SIG-M5 (cell line): ENCODE results near the gene LGALS3.
A peak's percentile ranks its signal among the peaks of the same experiment; 100 is the strongest.

ENCODE experiments used
- DNase-seq: peaks from one replicate; lab custom pipeline; 2025; lab: John Stamatoyannopoulos, UW

LGALS3 gene

GRCh38 chr14:55115460-55115859, 13.6 kb upstream of the LGALS3 start:
- no peak for DNase-seq

DNA sequence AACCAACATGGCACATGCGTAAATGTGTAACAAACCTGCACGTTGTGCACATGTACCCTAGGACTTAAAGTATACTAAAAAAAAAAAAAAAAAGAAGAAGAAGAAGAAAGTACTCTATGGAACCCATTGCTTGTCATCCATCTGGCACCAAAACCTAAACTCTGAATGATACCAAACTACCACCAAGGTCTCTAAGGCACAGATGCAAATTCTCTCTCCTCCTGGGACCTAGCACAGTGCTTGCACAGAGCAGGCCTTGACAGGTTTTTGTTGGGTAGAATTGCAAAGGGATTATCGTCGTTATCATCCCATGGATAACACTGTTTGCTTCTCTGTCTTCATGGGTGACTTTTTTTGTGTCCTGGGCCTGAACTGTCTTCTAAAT, 13.2 kb upstream of the LGALS3 start:
- DNase-seq, result no peak

DNA sequence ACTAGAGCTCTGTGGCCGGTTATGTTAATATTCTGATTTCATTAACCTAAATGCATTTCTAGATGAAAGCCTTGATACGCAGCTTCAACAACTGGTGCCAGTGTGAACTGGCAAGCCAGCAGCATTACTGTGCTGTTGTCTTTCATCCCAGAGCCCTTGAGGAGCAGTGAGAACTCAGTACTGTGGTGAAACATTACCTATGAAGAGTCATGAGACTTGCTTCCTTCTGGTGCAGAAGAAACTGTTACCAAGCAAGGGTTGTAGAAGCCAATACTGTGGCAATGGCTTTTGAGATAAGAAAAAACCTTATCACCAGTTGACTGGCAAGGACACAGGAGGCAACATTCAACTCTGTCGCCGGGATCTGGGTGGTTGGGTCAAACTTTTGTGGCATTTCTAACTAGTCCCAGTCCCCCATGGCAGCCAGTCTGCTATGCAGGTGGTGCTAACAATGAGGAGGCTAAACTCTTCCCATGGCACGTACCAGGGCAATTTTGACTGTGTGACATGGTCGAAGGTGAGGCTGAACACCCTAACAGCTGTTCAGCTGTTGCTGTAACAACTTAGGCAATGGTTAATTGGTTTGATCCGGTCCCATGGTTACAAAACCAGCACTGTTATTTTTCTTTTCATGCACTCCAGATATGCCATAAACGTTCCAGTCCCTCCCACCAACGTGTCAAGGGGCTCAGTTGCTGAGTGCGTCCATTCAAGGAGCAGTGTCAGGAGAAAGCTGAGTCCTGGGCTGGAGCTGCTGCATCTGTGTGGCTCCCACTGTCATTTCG, 12.6 kb upstream of the LGALS3 start:
- no peak for DNase-seq

DNA sequence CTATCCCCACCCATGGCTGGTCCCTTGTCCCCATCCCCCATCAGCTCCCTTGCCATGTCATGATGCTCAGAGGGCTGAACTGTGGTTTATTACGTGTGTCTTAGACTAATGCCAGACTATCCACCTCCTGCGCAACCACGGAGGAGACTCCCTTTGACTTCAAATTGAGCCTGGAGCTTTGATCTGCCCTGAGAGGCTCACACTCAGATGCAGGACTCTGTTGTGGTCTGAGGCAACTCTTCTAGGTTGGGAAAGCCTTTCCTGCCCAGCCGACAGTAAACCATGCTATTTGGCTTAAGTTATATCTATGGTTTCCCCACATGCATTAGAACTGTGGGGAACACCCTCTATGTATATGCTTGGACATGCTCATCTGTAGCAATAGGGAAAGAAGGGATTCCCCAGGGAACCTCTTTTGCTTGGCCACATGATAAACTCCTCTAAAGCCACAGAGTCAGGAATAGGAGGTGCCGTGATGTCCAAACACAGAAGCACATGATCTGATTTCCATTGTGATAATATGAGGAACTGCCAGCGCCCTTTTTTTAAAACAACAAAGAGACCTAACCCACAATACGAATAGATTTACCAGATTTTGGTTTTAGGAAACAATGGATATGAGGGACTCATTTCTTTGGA, 11.1 kb upstream of the LGALS3 start:
- DNase-seq, result peak; percentile 12

GRCh38 chr14:55118761-55119160, 10.3 kb upstream of the LGALS3 start:
- DNase-seq, result no peak

- no peak for DNase-seq
Observed at GRCh38 chr14:55120571-55121495, 8.2 kb upstream of the LGALS3 start.

DNA sequence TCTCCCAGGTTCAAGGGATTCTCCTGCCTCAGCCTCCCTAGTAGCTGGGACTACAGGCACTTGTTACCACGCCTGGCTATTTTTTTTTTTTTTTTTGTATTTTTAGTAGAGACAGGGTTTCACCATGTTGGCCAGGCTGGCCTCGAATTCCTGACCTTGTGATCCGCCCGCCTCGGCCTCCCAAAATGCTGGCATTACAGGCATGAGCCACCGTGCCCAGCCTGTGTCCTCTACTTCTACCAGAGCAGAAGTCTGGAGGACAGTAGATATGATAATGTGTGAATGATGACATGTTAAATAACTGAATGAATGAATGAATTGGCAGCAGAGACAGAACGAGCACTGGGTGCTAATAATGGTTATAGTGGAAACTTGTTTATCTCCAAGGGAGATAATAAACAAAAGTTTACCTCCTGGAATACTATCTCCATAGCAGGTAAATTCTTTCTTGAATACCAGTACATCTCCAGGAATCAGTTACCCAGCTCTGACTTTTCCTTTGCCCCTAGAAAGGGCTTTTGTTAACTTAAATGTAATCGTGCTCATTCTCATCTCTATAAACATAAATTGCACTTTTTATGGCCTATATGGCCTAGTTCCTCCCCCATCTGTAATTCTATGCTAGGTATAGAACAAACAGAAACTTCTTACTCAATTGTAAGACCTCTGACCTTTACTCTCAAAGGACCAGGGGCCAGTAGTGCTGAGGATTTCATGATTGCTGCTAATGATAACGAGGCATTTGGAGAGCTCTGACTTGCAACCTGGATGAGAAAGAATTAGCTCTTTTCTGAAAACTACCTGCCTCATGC, 7.2 kb upstream of the LGALS3 start:
- no peak for DNase-seq

DNA sequence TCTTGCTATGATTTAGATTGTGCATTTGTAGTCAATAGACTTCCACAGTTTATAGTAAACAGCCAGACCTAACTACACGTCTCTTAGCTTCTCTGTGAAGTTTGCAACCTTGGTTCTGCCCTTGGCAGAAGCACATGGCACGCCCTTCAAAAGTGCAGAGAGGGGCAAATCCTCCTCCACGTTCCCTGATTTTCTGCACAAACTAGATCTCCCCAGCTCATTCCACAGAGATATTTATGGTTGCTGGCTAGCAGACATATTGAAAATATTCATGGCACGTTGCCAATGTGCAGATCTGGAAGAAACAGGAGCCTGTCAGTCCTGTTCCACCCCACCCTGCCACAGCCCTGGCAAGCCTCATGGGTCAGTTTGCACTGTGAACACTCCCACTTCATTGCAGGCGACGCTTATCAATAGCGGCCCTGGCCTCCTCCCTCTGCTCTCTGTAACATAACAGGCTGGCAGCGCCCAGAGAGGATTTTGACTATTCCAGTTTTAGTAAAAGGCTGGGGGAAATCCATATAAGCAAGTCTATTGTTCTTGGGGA, 6.5 kb upstream of the LGALS3 start:
- DNase-seq, result no peak

GRCh38 chr14:55123101-55123500, 6.0 kb upstream of the LGALS3 start:
- no peak for DNase-seq

- no peak for DNase-seq
Observed at GRCh38 chr14:55123852-55124639, 5.0 kb upstream of the LGALS3 start.

DNA sequence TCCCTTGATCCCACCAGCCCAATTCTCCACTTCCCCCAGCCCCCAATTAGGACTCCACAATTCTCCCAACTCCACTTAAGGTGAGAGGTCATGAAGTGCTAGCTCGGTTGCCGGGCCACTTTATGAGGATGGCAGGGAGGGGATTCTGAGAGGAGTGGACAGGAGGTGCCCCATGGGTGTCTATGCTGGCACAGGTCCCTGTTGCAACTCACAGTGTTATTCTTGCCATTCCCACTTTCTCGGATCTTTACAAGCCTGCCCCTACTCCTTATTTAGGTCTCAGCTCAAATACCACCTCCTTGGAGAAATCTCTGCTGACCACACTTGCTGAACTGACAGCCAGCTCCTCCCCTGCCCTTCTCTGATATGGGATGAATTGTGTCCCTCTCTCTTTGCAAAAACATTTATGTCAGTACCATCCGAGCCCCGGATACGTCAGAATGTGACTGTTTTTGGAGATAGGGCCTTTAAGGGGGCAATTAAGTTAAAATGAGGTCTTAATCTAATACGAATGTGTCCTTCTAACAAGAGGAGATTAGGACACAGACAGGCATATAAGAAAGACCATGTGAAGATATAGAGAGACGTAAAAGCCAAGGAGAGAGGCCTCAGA, 4.2 kb upstream of the LGALS3 start:
- no peak for DNase-seq

DNA sequence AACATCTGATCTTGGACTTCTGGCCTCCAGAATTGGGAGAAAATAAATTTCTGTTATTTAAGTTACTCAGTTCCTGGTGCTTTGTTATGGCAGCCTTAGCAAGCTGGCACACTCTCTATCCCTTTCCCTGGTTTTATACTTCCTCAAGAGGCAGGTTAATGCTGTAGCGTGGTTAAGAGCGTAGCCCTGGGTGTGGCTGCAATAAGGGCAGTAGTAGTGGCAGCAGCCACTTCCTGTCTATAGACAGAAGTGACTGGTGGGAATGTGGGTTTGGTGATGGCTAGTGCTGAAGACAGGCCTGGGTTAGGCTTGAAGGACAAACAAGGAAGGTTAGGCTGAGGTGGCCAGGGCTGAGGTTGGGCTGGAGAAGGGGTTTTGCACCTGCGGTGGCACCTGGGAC, 3.6 kb upstream of the LGALS3 start:
- DNase-seq, result no peak

DNA sequence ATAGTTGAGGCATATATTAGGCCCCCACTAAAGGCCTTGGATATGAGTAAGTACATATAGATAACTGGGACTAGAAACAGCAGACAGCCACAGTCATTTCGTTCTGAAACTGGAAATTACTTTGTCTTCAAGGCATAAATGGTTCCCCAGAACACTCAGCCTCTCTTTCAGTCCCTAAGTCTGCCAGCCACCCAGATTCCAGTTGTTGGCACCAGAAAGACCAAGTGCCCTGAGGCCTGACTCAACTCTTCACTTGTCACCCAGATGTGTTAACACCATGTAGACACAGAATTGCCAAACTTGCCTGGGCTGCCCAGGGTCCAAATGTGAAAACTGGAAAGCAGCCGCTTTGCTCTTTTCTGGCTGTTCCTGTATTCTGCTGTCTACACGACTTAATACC, 3.0 kb upstream of the LGALS3 start:
- DNase-seq, result no peak

- no peak for DNase-seq
Observed at GRCh38 chr14:55126932-55127459, 2.1 kb upstream of the LGALS3 start.

GRCh38 chr14:55127460-55127951, 1.5 kb upstream of the LGALS3 start:
- no peak for DNase-seq

- DNase-seq, result no peak
Observed at GRCh38 chr14:55128386-55129085, 516 bp upstream of the LGALS3 start.

- no peak for DNase-seq
Observed at GRCh38 chr14:55129428-55130195, 560 bp downstream of the LGALS3 start.

DNA sequence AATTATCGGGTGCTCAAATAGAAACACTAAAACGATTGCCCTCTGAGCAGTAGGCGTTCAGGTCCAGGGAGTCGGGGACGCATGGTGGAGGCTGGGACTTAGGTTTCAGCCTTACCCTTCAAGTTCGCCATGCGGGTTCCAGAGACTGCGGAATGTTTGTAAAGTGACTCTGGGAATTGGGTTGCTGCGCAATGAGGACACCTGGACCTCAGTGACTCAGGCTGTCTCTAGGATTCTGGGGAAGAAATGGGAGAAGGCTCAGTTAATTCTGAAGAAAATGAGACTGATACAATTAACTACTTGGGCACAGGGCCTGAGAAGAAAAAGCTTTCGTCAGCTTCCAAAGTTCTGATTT, 1.1 kb downstream of the LGALS3 start:
- DNase-seq, result no peak
